ENCODE data around the gene RBM24.

Gene RBM24

GRCh38 chr6:17276766-17277165 is 4.4 kb upstream of the RBM24 start:
- no peak for TF ChIP-seq KLF9 (tag by site-specific recombination; IDR thresholded peaks at IDR 0.05; ENCODE audit: low read depth)
- no peak for TF ChIP-seq ZNF248 (tag by site-specific recombination; IDR thresholded peaks at IDR 0.05)
- TF ChIP-seq ZNF473 (tag by site-specific recombination; IDR thresholded peaks at IDR 0.05), result no peak
- TF ChIP-seq, protein P1, sequence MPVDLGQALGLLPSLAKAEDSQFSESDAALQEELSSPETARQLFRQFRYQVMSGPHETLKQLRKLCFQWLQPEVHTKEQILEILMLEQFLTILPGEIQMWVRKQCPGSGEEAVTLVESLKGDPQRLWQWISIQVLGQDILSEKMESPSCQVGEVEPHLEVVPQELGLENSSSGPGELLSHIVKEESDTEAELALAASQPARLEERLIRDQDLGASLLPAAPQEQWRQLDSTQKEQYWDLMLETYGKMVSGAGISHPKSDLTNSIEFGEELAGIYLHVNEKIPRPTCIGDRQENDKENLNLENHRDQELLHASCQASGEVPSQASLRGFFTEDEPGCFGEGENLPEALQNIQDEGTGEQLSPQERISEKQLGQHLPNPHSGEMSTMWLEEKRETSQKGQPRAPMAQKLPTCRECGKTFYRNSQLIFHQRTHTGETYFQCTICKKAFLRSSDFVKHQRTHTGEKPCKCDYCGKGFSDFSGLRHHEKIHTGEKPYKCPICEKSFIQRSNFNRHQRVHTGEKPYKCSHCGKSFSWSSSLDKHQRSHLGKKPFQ (tag by site-specific recombination; IDR thresholded peaks at IDR 0.05), result no peak
- CTCF ChIA-PET, result interaction anchor here (1.3 kb wide), 1 partner anchor 13 kb away, joined by 3 read pairs; no protein-coding TSS in a partner anchor
- POLR2A ChIA-PET, result no interaction called here
- H3K36me3 ChIP-seq (ENCODE audit: control insufficient read depth in 2 of 2, insufficient read depth in 1 of 2, low read length in 2 of 2), result no peaks in the 10 kb centered on the region
- no peak overlapping the region for H3K27ac ChIP-seq (ENCODE audit: extremely low read depth, low read depth, low read length)
- no peaks in the 10 kb centered on the region for H3K9me3 ChIP-seq (ENCODE audit: control insufficient read depth, insufficient read depth, low read depth, low read length)
- H3K4me3 ChIP-seq (ENCODE audit: low read depth, low read length), result no peak overlapping the region
- H3K4me1 ChIP-seq (ENCODE audit: control insufficient read depth, insufficient read depth, low read length), result peaks cover 4% of the 10 kb centered on the region

DNA sequence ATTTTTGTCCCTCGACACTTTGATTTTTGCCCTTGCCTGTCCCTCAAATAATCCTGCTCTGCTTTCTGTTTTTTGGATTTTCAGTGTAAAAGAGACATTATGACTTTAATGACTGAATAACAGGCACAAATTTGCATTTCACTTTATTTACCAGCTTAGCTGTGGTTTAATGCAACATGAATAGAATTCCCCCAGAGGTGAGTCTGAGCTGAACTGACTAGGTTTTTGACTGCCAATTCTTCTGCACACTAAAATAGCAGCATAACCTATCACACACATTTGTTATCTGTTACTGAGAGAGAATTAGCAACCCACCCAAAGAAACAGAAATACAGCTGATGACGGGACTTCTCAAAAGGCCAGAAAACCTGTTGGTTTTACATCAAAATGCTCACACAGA is 3.9 kb upstream of the RBM24 start:
- peaks cover 4% of the 10 kb centered on the region for H3K4me1 ChIP-seq (ENCODE audit: control insufficient read depth, insufficient read depth, low read length)
- no peak for TF ChIP-seq ZSCAN16 (tag by site-specific recombination; IDR thresholded peaks at IDR 0.05)
- no peak for TF ChIP-seq ZNF629 (tag by site-specific recombination; IDR thresholded peaks at IDR 0.05)
- TF ChIP-seq ZNF670 (tag by site-specific recombination; IDR thresholded peaks at IDR 0.05; ENCODE audit: low read depth), result no peak
- no peak for TF ChIP-seq ZNF530 (tag by site-specific recombination; IDR thresholded peaks at IDR 0.05; ENCODE audit: low read depth)
- no peak for TF ChIP-seq OSR2 (tag by site-specific recombination; IDR thresholded peaks at IDR 0.05)
- TF ChIP-seq ZNF830 (tag by site-specific recombination; IDR thresholded peaks at IDR 0.05; ENCODE audit: low read depth), result no peak
- TF ChIP-seq ZNF311 (tag by site-specific recombination; IDR thresholded peaks at IDR 0.05; ENCODE audit: borderline replicate concordance), result no peak
- TF ChIP-seq ZFHX2 (tag by site-specific recombination; conservative IDR thresholded peaks at IDR 0.05), result no peak
- TF ChIP-seq HOXA7 (CRISPR knock-in tag; IDR thresholded peaks at IDR 0.05; ENCODE audit: borderline replicate concordance), result no peak
- TF ChIP-seq, protein P2, sequence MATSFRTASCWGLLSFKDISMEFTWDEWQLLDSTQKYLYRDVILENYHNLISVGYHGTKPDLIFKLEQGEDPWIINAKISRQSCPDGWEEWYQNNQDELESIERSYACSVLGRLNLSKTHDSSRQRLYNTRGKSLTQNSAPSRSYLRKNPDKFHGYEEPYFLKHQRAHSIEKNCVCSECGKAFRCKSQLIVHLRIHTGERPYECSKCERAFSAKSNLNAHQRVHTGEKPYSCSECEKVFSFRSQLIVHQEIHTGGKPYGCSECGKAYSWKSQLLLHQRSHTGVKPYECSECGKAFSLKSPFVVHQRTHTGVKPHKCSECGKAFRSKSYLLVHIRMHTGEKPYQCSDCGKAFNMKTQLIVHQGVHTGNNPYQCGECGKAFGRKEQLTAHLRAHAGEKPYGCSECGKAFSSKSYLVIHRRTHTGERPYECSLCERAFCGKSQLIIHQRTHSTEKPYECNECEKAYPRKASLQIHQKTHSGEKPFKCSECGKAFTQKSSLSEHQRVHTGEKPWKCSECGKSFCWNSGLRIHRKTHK (tag by site-specific recombination; IDR thresholded peaks at IDR 0.05), result no peak
- TF ChIP-seq ZNF398 (tag by site-specific recombination; IDR thresholded peaks at IDR 0.05), result no peak
- no peak for TF ChIP-seq TCF7L2 (IDR thresholded peaks at IDR 0.05; ENCODE audit: borderline replicate concordance, low read depth, low read length)
- TF ChIP-seq ZNF623 (tag by site-specific recombination; IDR thresholded peaks at IDR 0.05), result no peak
- TF ChIP-seq ZNF223 (tag by site-specific recombination; IDR thresholded peaks at IDR 0.05), result no peak
- TF ChIP-seq ZNF701 (tag by site-specific recombination; IDR thresholded peaks at IDR 0.05), result no peak
- TF ChIP-seq, protein P3, sequence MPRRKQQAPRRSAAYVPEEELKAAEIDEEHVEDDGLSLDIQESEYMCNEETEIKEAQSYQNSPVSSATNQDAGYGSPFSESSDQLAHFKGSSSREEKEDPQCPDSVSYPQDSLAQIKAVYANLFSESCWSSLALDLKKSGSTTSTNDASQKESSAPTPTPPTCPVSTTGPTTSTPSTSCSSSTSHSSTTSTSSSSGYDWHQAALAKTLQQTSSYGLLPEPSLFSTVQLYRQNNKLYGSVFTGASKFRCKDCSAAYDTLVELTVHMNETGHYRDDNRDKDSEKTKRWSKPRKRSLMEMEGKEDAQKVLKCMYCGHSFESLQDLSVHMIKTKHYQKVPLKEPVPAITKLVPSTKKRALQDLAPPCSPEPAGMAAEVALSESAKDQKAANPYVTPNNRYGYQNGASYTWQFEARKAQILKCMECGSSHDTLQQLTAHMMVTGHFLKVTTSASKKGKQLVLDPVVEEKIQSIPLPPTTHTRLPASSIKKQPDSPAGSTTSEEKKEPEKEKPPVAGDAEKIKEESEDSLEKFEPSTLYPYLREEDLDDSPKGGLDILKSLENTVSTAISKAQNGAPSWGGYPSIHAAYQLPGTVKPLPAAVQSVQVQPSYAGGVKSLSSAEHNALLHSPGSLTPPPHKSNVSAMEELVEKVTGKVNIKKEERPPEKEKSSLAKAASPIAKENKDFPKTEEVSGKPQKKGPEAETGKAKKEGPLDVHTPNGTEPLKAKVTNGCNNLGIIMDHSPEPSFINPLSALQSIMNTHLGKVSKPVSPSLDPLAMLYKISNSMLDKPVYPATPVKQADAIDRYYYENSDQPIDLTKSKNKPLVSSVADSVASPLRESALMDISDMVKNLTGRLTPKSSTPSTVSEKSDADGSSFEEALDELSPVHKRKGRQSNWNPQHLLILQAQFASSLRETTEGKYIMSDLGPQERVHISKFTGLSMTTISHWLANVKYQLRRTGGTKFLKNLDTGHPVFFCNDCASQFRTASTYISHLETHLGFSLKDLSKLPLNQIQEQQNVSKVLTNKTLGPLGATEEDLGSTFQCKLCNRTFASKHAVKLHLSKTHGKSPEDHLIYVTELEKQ (tag by site-specific recombination; IDR thresholded peaks at IDR 0.05; ENCODE audit: borderline replicate concordance), result no peak
- no peak for TF ChIP-seq ZNF747 (tag by site-specific recombination; IDR thresholded peaks at IDR 0.05)
- no peaks in the 10 kb centered on the region for H3K9me3 ChIP-seq (ENCODE audit: control insufficient read depth, insufficient read depth, low read depth, low read length)
- no peak overlapping the region for H3K4me3 ChIP-seq (ENCODE audit: low read depth, low read length)
- H3K36me3 ChIP-seq (ENCODE audit: control insufficient read depth in 2 of 2, insufficient read depth in 1 of 2, low read length in 2 of 2), result no peaks in the 10 kb centered on the region
- H3K27ac ChIP-seq (ENCODE audit: extremely low read depth, low read depth, low read length), result no peak overlapping the region
- ChIA-PET POLR2A (no interaction called here), CTCF (interaction anchor here (0.8 to 1.3 kb wide), 3 partner anchors 13 to 308 kb away, joined by 3 to 4 read pairs (median 3); no protein-coding TSS in a partner anchor)

Measured in HEK293 (cell line).